HG03135 (cell line): Measurements from ENCODE around the gene CHST3.
"Not testable (repeated sequence)": the region's sequence is repeated elsewhere in the genome, so short reads cannot be mapped to it uniquely, and the experiment has no call there.

Source experiments
- ATAC-seq: cut with Tn5 transposase; IDR thresholded peaks from one replicate; pipeline ENCODE4 v1.9.1; 2021; ENCODE audit warnings: mild to moderate bottlenecking, moderate library complexity; ENCODE audit not compliant: unreplicated experiment

CHST3 gene

GRCh38 chr10:71948496-71949067, 15.6 kb upstream of the CHST3 start:
- no peak for ATAC-seq

DNA sequence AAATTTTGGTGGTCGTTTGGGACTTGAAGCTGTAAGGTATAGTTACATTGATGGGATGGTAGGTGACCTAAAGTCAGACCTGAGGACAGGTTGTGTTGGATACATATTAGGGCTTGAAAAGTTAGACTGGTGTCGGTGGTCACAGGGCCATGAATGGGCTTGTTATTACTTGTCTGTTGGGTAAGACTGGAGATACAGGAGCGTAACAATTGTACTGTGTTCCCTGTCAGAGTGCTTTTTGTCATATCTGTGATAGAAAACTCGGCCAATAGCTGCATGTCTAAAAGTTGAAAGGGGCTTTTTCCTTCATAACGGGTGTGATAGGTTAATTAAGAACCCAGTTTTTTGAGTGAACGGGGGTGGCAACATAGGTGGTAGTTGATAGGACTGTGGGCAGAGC, 13.5 kb upstream of the CHST3 start:
- ATAC-seq = no peak

- ATAC-seq = no peak
These were observed 11.4 kb upstream of the CHST3 start for GRCh38 chr10:71952745-71953144.

DNA sequence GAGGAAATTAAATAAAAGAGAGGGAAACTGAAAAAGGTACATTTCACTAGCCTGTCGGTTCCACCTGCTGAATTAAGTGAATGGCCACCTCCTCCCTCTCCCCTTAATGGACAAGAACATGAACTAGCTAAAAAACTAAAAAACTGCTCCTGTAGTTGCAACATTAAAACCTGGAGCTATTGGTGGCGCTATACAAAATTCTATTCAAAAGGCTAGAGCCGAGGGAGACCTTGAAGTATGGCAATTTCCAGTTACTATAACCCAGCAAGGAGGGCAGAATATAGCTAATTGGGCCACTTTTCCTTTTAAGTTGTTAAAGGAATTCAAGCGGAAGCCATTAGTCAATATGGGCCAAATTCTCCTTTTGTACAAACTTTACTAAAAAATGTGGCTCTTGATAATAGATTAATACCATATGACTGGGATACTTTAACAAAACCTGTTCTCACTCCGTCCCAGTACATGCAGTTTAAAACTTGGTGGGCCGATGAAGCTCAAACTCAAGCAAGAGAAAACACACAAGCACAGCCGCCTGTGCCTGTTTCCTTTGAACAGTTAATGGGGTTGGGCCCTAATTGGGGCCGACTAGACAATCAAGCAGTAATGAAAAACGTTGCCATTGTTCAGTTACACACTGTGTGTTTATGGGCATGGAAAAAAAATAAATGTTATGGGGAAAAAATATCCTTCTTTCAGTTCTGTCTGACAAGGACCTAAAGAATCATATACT, 6.5 kb upstream of the CHST3 start:
- no peak for ATAC-seq

DNA sequence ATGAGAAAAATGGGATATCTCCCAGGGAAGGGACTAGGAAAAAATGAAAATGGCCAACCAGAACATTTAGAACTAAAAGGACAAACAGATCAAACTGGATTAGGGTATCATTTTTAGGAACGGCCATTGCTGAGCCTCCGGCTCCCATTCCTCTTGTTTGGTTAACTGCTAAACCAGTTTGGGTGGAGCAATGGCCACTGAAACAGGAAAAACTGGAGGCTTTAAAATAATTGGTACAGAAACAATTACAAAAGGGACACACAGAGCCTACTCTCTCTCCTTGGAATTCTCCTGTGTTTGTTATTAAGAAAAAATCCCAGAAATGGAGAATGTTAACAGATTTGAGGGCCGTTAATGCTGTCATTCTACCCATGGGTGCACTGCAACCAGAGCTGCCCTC, 4.7 kb upstream of the CHST3 start:
- ATAC-seq = no peak

GRCh38 chr10:71961831-71962230, 2.4 kb upstream of the CHST3 start:
- ATAC-seq = no peak

DNA sequence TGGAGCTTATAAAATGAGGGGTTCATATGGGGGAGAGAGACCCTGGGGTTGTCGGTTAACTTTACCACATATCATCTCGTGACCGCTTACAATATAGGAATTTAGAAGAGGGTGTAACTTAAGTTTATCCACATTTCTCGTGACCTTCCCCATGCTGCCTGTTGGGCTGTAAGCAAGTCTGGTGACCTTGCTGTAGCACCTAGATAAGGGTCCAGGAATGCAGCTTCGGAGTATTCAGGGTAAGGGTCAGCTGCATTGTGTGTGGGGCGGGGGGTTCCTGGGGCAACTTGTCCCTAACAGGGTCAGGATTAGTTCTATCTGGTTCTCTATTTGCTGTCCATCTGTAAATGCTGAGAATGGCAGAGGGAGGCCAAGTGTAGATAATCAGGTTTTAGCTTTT, 1.3 kb upstream of the CHST3 start:
- ATAC-seq = no peak

GRCh38 chr10:71963351-71964097, 671 bp upstream of the CHST3 start:
- no peak for ATAC-seq

DNA sequence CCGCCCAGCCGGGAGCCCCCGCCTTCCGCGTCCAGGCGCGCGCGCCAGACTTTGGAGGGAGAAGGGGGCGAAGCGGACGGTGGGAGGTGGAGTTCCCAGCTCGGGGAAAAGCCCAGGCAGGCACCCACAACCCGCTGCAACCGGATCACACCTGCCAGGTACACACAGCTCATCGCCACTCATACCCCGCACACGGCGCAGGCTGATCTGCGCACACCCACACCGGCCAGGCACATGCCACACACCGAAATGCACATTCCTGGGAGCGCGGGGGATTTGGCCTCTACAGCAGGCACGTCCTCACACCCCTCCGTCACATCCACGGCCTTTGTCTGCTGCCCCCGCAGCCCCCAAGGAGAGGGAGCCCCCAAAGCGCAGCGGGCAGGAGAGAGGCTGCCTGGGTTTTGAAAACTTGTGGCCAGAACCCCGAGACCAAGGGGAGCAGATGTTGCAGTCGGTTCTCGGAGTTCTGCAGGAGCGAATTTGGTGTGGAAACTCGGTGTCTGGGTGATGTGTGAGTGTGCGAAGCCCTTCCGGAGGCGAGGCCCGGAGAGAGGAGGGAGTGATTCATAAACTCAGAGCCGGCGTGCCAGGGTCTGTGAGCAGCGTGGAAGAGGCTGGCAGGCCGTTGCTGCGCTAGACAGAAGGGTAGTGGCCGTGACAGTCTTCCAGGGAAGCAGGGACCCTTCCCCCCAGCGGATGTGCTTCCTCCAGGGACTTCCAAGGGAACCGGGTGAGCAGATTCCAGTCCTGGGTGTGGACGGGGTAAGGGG, 734 bp downstream of the CHST3 start:
- ATAC-seq = no peak

- ATAC-seq = no peak
These were observed 1.4 kb downstream of the CHST3 start for GRCh38 chr10:71965623-71966022.

- ATAC-seq = no peak
These were observed 2.1 kb downstream of the CHST3 start for GRCh38 chr10:71966046-71967004.

GRCh38 chr10:71967958-71968357, 3.8 kb downstream of the CHST3 start:
- ATAC-seq = not testable (repeated sequence)

DNA sequence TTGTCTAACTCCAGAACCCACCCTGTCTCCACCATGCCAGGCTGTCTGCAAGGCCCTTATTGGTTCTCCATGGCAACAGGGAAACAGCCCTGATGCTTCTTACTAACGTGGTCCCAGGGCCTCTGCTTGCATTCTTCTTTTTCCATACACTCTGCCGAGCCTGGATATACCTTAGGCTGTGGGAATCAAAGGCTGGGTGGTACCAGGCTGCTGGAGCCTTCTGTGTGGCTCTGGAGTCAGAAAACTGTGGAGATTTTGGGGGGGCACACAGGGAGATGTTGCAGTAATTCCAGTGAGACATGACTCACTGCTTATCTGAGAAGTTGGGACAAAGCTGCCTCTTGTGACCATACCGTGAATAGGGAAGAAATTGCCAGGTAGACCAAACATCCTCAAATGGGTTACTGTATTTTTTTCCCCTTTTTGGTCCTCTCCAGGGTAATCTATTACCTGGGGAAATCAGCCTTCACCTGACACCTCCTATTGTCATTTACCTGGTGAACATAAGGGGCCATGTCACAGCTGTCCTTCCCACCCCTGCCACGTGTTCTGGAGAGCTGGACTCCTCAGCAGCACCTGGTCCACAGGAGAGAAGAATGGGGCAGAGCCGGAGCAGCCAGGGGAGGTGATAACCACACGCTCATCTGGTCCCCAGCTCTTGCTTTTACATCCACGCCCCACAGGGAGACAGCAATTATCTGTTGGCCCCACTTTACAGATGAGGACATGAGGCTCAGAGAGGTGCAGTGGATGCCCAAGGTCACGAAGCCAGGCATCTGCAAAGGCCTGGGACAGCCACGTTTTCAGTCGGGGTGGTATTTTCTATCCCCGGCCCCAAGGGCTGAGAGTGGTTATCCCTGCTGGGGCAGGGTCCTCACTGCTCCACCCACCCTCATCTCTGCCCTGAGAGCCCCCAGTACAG, 4.6 kb downstream of the CHST3 start:
- ATAC-seq = no peak

- ATAC-seq = no peak
These were observed 5.7 kb downstream of the CHST3 start for GRCh38 chr10:71969929-71970328.

DNA sequence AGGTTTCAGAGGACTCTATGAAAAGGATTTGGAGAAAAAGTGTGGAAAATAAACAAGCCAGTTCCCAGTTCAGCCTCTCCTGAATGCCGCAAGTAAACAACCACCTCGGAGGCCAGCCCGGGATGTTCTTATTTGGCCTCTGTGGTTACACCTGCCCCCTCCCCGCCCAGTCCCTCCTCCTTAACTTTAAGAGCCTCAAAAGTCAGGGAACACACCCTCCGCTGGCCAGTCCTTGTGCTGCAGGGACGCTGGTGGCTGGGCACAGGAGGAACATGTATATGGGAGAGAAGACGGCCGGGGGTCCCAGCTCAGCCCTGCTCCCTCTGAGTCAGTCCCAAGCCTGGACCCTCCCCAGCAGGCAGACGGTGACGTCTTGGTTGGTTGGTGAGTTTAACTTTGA, 6.1 kb downstream of the CHST3 start:
- ATAC-seq = no peak

GRCh38 chr10:71970869-71971268, 6.7 kb downstream of the CHST3 start:
- ATAC-seq = no peak

DNA sequence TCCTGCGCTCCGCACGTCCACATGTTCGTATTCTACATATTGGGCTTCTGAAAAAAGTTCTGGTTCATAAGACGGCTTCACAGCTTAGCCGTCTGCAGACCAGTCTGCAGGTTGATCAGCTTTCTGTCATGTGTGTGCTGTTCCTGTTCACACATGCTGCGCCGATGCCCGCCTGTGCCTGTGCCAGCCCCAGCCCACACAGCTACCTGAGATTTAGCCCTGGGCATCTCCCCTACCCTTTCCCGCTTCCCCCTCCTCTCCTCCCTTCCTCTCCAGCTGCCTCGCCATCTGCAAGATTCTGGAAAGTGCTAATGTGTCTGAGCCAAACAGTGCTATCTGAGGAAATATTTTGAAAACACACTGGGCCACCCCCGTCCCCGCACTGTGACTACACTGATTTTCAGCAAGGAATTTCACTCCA, 7.1 kb downstream of the CHST3 start:
- ATAC-seq = no peak

- ATAC-seq = no peak
These were observed 7.8 kb downstream of the CHST3 start for GRCh38 chr10:71971769-71972555.
